HG02678 (cell line): Measurements from ENCODE around the gene TSKS.

Experiments used
- ATAC-seq: cut with Tn5 transposase; IDR thresholded peaks from one replicate; pipeline ENCODE4 v1.9.1; 2021; ENCODE audit warnings: mild to moderate bottlenecking, moderate library complexity; ENCODE audit not compliant: unreplicated experiment

Gene TSKS

DNA sequence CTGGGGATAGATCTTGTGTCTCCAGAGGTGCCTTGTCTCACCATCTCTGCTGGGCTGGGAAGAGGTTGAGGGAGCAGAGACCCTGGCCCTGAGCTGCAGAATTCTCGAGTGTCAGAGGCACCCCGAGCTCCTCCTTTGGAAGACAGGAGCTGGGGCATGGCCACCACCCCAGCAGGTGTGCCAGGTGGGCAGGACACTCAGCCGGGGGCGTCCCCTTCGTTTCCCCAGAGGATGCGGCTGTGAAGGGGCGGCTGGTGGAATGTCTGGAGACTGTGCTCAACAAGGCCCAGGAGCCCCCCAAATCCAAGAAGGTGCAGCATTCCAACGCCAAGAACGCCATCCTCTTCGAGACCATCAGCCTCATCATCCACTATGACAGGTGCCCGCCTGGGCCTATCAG, 35.5 kb upstream of the TSKS start:
- no peak for ATAC-seq

DNA sequence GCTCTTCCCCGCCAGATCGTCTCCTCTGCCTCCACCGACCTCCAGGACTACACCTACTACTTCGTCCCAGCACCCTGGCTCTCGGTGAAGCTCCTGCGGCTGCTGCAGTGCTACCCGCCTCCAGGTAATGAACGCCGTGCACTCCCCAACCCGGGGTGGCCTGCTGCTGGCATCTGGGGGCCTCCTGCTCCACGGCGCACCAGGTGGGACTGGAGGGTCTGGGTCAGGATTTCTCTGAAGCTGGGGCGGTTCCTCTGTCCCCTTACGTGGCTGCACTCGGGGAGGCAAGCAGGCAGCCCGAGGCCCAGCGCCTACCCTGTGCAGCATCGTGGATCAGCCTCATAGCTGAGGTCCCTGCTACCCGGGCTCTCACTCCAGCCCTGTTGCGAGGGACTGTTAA, 32.5 kb upstream of the TSKS start:
- no peak for ATAC-seq

GRCh38 chr19:49793561-49793840, 30.4 kb upstream of the TSKS start:
- ATAC-seq: no peak

GRCh38 chr19:49792829-49793560, 29.9 kb upstream of the TSKS start:
- no peak for ATAC-seq

GRCh38 chr19:49791776-49792445, 28.8 kb upstream of the TSKS start:
- ATAC-seq: no peak

- no peak for ATAC-seq
Measured at GRCh38 chr19:49790866-49791265, 27.8 kb upstream of the TSKS start.

- ATAC-seq: no peak
Measured at GRCh38 chr19:49788857-49789256, 25.8 kb upstream of the TSKS start.

DNA sequence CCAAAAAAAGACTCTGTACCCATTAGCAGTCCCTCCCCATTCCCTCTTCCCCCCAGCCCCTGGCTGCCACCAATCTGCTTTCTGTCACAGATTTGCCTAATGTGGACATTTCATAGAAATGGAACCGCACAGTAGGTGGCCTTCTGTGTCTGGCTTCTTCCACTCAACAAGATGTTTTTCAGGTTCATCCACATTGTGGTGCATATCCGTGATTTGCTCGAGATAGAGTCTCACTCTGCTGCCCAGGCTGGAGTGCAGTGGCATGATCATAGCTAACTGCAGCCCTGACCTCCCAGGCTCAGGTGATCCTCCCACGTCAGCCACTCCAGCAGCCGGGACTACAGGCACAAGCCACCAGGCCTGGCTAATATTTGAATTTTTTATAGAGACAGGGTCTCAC, 24.6 kb upstream of the TSKS start:
- no peak for ATAC-seq

DNA sequence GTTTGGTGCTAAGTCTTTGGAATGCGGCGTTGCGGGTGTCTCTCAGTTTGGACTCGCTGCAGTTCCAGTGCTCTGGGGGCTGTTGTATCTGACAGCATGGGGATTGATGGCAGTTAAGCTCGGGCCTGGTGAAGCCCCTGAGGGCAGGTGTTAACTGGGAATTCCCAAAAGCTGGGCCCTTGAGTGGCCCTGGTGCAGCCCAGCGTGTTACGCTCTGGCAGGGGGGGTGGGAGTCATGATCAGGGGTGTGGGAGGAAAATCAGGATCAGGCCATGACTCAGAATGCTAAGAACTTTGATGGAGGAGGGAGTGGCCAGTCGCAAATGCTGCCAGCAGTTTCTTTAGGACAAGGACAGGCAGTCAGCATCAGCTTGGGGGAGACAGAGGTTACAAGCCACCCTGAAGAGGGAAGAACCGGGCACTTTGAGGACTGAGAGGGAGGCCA, 23.3 kb upstream of the TSKS start:
- no peak for ATAC-seq

DNA sequence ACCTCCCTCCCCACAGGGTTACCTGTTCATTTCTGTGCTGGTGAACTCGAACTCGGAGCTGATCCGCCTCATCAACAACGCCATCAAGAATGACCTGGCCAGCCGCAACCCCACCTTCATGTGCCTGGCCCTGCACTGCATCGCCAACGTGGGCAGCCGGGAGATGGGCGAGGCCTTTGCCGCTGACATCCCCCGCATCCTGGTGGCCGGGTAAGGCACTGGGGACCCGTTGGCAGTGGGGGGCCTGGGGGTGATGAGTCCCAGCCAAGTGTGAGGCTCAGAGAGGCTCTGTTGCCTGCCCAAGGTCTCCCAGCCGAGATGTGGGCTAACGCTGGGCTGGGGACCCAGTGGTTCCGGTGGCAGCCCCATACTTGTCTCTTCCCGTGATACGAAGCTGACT, 19.4 kb upstream of the TSKS start:
- ATAC-seq: no peak

GRCh38 chr19:49781394-49781793, 18.3 kb upstream of the TSKS start:
- ATAC-seq: no peak

DNA sequence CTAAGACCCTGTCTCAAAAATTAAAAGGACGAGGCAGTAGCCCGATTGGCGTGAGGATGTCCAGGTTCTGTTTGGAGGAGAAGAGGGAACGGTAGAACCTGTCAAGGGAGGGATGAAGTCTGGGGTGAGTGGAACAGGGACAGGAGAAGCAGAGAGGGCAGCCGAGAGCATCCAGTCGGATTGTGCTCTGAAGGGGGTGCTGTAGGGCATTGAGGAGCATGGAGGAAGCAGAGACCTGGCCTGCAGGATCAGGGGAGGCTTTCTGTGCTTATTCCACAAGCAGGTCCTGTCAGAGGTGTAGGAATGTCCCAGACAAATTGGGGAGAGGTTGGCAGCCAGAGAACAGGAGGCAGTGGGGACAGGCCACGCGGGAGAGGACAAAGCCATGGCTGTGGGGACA, 17.8 kb upstream of the TSKS start:
- ATAC-seq: no peak

DNA sequence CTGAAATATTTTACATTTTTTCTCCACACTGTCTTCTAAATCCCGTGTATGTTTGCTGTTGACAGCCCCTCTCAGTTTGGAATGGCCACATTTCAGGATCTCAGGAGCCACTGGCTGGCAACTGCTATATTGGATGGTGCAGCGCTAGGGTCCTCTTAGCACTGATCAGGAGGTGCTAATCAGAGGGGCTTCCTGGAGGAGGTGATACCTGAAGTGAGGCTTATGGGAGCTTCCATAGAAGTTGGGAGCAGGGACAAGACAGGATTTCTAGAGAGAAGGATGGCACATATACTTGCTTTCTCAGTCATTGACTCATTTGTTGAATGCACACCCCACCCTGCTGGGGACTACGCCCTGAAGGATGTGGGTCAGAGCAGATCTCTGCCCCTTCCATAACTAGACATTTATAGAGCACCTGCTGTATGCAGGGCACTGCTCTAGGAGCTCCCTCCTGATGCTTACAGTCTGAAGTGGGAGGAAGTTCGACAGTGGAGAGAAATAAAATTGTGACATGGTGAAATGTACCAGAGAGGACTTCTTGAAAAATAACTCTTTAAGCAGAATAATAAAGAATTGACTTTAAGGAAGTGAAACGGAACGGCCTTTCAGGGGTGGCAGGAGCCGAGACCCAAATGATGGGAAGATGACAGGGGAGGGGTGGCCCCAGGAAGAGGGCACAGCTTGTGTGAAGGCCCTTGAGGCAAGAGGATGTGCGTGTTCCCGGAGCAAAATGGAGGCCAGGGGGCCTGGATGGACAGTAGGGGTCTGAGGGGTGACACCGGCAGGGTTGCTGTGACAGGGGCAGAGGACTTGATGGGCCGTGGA, 16.8 kb upstream of the TSKS start:
- ATAC-seq: no peak

- no peak for ATAC-seq
Measured at GRCh38 chr19:49776371-49776764, 13.3 kb upstream of the TSKS start.

GRCh38 chr19:49775742-49776370, 12.8 kb upstream of the TSKS start:
- no peak for ATAC-seq

- no peak for ATAC-seq
Measured at GRCh38 chr19:49774969-49775368, 11.9 kb upstream of the TSKS start.

DNA sequence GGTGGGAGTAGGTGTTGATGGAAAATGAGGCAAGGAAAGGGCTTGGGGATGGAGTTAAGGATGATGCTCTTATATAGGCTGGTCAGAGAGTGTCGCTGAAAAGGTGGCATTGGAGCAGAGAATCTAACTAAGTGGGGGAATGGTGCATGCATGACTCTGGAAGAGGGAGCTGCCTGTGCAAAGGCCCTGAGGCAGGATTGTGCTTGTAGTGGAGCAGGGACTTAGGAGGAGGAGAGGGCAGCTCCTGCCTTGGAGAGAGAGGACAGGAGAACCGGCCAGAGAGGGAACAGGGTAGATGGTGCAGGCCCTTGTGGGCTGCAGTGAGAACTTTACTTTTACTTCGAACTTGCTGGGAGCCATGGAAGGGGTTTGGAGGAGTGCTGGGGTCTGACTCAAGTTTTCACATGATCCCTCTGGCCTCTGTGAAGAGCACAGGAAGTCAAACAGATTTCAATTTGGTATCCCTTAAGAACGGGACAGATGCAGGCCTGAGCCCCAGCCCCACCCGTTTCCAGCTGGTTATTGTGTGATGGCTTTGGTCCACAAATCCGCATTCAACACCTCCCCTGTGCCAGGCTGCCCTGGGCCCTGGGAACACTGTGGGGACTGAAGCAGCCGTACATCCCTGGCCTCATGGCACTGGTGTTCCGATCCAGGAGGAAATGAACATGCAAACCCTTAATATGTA, 10.7 kb upstream of the TSKS start:
- no peak for ATAC-seq

- ATAC-seq: no peak
Measured at GRCh38 chr19:49772850-49773432, 9.8 kb upstream of the TSKS start.

- no peak for ATAC-seq
Measured at GRCh38 chr19:49771674-49772139, 8.6 kb upstream of the TSKS start.

GRCh38 chr19:49770529-49770928, 7.4 kb upstream of the TSKS start:
- ATAC-seq: no peak
